GM18951 (cell line): Measurements from ENCODE around the gene RPP30.

Experiments used
- POLR2A ChIP-seq: IDR thresholded peaks from 4 replicates; pipeline ENCODE4 v1.6.1; 2011; ENCODE audit warnings: mild to moderate bottlenecking; ENCODE audit not compliant: insufficient read length, insufficient read depth; ENCODE audit errors: extremely low read depth
- in situ Hi-C: fragments of 300-500 bp; cut with MboI; formaldehyde crosslinking; loops from one replicate; pipeline ENCODE4 v1.12.0; 2022; ENCODE audit warnings: low sequenced_read_pairs, mixed read lengths, inconsistent platforms; ENCODE audit not compliant: unreplicated experiment

Gene RPP30

GRCh38 chr10:90913774-90914420, 42.1 kb downstream of the RPP30 start:
- in situ Hi-C loops, result loop anchor here (25.0 kb wide), 1 partner anchor 998 kb away; the partner anchor contains the start of genes BTAF1 and FGFBP3
- TF ChIP-seq POLR2A, result no peak

GRCh38 chr10:90914992-90915765, 43.4 kb downstream of the RPP30 start:
- TF ChIP-seq POLR2A, result no peak
- in situ Hi-C loops, result loop anchor here (25.0 kb wide), 1 partner anchor 997 kb away; the partner anchor contains the start of genes BTAF1 and FGFBP3

- TF ChIP-seq POLR2A, result no peak
- in situ Hi-C loops, result loop anchor here (25.0 kb wide), 1 partner anchor 997 kb away; the partner anchor contains the start of genes BTAF1 and FGFBP3
Measured at GRCh38 chr10:90915766-90916075, 43.9 kb downstream of the RPP30 start.

- no peak for TF ChIP-seq POLR2A
- in situ Hi-C loops, result loop anchor here (25.0 kb wide), 1 partner anchor 996 kb away; the partner anchor contains the start of genes BTAF1 and FGFBP3
Measured at GRCh38 chr10:90916392-90917237, 44.8 kb downstream of the RPP30 start.

- in situ Hi-C loops, result loop anchor here (25.0 kb wide), 1 partner anchor 995 kb away; the partner anchor contains the start of genes BTAF1 and FGFBP3
- no peak for TF ChIP-seq POLR2A
Measured at GRCh38 chr10:90917238-90917967, 45.6 kb downstream of the RPP30 start.

GRCh38 chr10:90917968-90918318, 46.2 kb downstream of the RPP30 start:
- no peak for TF ChIP-seq POLR2A

GRCh38 chr10:90919683-90920574, 48.2 kb downstream of the RPP30 start:
- TF ChIP-seq POLR2A, result no peak
- in situ Hi-C loops, result loop anchor here (25.0 kb wide), 1 partner anchor 992 kb away; the partner anchor contains the start of genes BTAF1 and FGFBP3

More at GRCh38 chr10:90917968-90918318, 46.2 kb downstream of the RPP30 start:
- in situ Hi-C loops, result loop anchor here (25.0 kb wide), 1 partner anchor 994 kb away; the partner anchor contains the start of genes BTAF1 and FGFBP3

- in situ Hi-C loops, result loop anchor here (25.0 kb wide), 1 partner anchor 991 kb away; the partner anchor contains the start of genes BTAF1 and FGFBP3
Measured at GRCh38 chr10:90920986-90921666, 49.4 kb downstream of the RPP30 start, which contains the start of gene ANKRD1. ANKRD1 (minus strand) TSS chr10:90921087; CDS start chr10:90921027, 60 bp downstream.

GRCh38 chr10:90921906-90922305, 50.1 kb downstream of the RPP30 start:
- TF ChIP-seq POLR2A, result no peak
- in situ Hi-C loops, result loop anchor here (25.0 kb wide), 1 partner anchor 990 kb away; the partner anchor contains the start of genes BTAF1 and FGFBP3

More at GRCh38 chr10:90920986-90921666, 49.4 kb downstream of the RPP30 start, which contains the start of gene ANKRD1:
- TF ChIP-seq POLR2A, result no peak

- TF ChIP-seq POLR2A, result no peak
- in situ Hi-C loops, result loop anchor here (25.0 kb wide), 1 partner anchor 989 kb away; the partner anchor contains the start of genes BTAF1 and FGFBP3
Measured at GRCh38 chr10:90923111-90923731, 51.4 kb downstream of the RPP30 start.
